NCI-H146 treated with DMSO at 0.1 percent for 48 hours (cell line): ENCODE measurements around the gene NOX4.
"Not testable (repeated sequence)": the region's sequence is repeated elsewhere in the genome, so short reads cannot be mapped to it uniquely, and the experiment has no call there.

Experiments
- DNase-seq: peaks from one replicate; lab custom pipeline; 2025; ENCODE audit not compliant: unreplicated experiment; lab: John Stamatoyannopoulos, UW

NOX4 gene

DNA sequence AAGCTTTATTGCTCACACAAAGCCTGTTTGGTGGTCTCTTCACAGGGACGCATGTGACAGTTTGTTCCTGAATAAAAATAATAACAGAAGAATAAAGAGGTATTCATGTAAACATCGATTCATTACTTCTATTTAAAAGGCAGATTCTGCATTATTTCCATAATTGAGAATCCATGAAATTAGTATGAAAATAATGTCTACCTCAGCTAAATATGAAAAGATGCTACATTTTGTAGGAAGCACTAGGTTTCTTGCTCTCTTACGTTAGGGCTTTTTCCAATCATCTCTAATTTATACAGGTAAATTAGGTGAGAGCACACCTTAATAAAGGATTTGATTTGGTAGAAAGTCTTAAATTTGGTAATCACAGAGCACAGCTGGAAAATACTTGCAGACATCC is 103.7 kb downstream of the NOX4 start:
- DNase-seq = not testable (repeated sequence)

DNA sequence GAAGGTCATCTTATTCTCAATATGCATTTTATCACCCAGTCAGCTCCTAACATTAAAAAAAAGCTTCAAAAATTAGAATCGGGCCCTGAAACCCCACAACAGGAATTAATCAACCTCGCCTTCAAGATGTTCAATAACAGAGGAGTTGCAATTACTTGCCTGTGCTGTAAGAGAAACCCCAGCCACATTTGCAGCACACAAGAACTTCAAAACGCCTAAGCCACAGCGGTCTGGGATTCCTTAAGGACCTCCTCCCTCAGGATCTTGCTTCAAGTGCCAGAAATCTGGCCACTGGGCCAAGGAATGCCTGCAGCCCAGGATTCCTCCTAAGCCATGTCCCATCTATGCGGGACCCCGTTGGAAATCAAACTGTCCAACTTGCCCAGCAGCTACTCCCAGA is 108.2 kb downstream of the NOX4 start:
- not testable (repeated sequence) for DNase-seq

DNA sequence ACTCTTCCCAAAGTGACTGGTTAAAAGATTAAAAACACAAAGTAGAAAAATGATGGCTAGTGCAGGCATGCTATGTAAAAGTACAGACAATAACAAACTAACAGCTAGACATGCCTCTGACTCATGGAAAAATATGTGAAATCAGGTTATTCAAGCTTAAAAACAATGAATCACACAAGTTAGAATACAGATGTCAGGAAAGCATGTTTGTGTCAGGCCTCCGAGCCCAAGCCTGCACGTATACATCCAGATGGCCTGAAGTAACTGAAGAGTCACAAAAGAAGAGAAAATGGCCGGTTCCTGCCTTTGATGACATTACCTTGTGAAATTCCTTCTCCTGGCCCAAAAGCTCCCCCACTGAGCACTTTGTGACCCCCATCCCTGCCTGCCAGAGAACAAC is 110.1 kb downstream of the NOX4 start:
- no peak for DNase-seq

DNA sequence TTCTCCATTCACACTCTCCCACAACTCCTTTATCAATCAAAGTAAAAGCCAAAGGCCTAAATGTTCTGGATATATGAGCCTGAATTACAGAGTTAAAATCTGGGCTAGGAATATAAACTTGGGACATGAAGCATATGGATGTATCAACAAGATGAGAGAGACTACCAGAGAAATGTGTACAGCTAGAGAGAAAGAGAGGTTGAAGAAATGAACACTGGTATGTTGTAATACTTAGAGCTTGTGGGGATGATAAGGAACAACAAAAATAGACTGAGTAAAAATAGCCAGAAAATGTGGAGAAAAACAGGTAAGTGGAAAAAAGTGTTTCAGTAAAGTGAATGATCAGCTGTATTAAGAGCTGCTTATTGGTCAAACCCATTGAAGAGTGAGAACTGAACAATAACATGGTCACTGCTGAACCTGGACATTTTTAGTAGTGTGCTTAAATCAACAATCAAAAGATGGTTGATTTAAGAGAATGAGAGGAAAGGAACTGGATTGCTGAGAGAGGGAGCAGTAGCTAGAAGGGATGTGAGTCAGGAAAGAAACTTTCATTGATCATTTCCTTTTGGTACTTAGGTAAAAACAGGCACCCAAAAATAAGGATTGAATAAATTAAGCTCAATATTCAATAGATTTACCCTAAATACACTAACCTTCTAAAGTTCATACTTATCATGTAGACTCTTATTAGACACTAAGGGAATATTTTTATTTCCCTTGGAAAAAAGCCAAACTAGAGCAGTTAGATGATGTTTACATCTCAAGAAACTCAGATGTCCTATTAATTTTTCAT is 111.0 kb downstream of the NOX4 start:
- not testable (repeated sequence) for DNase-seq

DNA sequence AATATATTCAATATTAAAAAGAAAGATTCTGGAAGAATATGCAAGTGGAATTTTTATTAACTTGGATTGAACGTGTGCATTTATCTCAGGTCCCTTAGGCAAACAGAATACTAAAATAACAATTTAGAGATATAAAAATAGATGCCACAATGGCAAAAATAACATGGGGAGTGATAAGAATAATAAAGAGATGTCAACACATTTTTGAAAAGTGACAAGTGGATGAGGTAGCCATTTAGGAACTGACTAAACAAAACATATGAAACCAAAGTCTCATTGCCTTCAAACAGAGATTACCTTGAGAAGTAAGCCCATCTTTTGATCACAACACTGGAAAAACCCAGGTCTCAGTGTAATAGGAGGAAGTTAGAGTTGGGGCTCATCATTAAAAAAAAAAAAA is 112.2 kb downstream of the NOX4 start:
- DNase-seq = not testable (repeated sequence)

DNA sequence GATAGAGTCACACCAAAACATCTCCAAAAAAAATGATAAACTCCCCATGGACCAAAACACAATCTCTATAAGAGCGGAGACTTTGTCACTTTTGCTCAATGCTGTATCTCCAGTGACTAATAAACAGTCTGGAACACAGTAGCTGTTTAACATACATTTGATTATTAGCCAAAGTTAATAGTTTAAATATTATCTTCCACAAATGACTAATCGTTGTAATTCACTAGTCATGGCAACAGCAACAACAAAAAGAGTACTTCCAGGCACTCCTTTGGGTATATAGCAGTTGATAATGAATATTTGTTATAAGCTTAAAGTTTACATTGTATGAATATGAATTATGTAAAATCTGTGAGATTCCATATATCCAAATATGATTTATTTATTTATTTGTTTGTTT is 121.8 kb downstream of the NOX4 start:
- not testable (repeated sequence) for DNase-seq

DNA sequence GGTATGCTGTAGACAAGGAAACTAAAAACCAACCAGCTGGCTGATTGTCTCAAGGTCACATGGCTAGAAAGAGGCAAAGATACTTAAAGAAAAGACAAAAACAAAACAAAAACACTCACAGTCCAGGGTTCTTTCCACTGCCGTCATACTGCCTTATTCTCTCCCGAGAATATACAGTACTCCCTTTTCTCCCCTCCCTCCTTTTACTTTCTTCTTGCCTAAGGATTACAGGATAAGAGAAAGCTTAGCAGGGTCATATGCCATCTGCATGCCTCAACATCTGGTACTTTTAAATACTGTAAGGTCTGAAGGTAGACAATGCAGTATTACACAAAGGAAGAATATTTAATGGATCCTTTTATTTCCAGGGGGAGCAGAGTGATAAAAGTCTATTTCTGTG is 126.3 kb downstream of the NOX4 start:
- DNase-seq = not testable (repeated sequence)

DNA sequence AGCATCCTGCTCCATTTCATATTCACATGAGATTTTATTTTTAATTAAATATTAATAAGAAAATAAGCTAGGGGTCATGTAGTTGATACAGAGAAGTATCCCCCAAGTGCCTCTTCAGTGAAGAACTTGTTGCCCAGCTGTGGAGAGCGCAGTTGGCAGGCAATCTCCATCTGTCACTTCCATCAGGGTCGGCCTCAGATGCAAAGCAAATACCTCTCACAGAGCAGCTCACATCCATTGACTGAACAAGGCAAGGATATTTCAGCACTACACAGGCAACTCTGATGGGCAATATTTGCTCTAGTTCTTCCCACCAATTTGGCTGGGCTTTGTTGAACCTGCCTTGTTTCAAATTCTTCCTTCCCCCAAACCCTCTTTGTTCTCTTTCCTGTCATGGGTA is 129.4 kb downstream of the NOX4 start:
- no peak for DNase-seq

DNA sequence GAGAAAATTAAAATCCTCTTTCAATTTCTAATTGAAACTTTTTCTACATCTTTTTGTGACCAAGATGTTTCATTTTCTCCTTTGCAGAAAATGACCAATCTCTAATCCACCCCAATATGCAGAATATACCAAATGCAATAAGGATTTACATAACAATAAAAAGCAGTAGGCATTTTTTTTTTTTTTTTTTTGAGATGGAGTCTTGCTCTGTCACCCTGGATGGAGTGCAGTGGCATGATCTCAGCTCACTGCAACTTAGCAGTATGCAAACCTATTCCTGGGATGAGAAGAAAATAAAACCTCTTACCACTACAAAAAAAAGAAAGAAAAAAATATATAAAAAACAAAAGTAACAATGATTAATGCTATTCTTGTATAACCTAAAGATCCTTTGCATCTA is 132.0 kb downstream of the NOX4 start:
- not testable (repeated sequence) for DNase-seq

DNA sequence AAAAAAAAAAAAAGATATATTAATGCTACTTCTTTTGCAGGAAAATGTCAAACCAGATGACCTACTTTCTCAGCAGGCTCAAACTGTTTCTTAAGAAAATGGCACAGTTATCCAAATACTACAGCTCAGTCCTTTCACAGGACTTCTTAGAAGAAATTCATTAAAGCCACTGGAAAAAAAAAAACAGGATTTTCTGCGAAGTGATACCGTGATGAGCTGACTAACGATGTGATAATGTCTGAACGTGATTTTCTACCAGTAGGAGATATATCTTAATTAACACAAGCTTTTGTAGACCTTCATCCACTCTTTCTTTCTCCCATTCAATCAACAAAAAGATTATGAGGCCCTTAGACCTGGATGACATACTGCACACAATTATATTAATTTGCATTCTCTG is 132.4 kb downstream of the NOX4 start:
- no peak for DNase-seq

DNA sequence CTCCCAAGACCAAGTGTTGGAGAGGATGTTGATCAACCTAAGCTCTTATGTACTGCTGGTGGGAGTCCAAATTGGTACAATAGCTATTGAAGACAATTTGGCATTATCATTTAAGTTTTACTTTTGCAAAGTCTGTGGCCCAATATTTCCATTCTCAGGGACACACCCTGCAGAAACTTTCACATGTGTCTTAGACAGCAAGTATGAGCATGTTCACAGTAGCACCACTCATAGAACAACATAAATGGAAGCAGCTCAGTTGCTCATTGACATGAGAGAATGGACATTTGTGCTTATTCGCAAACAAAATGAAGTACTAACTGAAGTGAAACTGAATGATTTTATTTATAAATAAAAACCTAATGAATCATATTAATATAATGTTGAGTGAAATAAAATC is 135.5 kb downstream of the NOX4 start:
- DNase-seq = no peak

DNA sequence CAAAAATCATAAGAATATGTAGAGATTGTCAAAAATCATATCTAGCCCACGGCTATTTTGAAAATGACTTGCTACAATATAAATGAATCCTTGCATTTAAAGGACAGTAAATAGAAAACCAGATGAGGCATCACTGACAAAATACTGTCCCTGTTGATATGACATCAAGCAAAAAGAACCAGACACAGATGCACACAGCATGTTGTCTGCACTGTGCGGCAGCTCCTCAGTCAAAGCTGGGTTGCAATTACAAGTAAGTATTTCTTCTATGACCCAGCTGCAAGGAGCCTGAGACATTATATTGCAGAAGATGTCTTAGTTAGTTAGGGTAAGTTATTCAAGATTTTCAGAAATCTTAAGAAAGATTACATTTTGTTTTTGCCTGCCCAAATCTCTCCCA is 136.7 kb downstream of the NOX4 start:
- not testable (repeated sequence) for DNase-seq

DNA sequence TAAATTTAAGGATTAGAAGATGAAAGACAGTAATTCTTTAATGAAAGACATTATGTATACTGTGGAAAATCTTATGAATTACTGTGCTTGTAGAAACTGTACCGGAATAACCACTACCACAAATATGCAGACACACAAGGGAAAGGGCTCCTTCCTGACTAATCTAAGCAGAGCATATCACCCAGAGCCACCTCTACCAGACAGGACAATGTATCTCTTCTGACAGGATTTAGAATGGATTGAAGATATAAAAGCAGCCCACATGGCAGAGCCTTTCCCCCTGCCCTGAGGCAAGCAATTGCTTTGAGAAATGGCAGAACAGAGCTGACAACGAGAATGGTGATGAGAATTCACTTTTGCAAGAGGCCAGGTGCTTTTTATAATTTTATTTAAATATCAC is 144.1 kb downstream of the NOX4 start:
- DNase-seq = no peak

DNA sequence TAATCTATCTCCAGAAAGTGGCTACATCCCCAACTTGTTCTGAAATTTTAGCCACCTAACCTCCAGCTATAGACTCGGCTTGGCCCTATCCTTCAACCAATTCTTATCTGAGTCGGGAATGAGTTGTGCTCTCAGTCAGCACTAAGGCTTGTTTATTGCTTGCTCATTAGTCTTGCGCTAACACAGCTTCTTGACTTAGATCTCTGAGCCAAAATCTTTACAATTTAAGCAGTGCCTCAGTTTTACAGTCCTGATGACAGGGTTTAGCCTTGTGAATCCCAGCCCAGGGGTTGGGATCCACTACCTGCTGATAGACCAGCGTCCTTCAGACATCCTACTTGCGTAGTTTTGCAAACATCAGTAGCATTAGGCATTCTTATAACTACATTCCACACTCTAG is 144.6 kb downstream of the NOX4 start:
- no peak for DNase-seq

DNA sequence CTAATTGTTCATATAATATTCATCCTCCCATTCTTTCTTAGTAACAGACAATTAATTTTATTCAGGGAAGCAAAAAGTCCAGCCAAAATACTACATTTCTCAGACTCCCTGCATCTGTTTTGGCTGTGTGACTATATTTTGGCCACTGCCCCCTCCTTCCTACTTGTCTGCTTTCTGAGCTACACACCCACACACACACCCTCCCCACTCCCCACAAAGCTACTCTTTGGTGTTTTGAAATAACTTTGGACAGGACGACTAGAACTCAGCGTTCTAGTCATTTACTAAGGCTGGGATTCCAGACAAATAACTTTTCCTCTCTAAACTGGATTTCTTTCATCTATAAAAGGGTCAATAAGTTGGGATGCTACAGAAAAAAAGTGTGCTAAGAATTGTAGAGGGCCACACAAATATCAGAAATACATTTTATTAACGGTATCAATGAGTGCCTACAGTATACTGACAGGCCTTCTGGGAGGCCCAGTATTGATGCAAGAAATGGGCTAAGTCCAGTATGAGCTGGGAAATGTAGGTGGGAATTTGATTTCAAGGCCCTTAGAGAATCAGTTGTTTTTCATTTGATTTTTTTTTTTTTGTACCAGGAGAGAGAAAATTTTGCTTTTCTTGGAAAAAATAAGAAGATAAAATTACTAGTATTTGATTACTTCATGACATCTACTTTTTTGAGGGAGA is 148.1 kb downstream of the NOX4 start:
- not testable (repeated sequence) for DNase-seq

DNA sequence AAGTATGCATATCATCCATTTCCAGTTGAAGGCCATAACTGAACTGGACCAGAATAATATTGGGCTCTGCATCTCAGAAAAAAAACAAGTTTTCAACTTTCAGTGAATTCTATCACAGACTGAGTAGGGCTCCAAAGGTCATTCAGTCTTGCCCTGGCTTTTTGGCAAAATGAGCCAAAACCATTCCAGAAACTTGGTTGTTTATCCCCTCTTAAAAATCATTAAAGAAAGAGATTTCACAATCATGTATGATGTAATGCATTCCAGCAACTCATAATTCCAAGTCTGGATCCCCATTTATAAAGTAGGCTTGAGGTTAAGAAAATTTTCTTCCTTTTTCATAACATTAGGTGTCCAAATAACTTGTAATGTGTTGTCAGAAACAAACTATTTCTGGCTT is 150.7 kb downstream of the NOX4 start:
- not testable (repeated sequence) for DNase-seq

DNA sequence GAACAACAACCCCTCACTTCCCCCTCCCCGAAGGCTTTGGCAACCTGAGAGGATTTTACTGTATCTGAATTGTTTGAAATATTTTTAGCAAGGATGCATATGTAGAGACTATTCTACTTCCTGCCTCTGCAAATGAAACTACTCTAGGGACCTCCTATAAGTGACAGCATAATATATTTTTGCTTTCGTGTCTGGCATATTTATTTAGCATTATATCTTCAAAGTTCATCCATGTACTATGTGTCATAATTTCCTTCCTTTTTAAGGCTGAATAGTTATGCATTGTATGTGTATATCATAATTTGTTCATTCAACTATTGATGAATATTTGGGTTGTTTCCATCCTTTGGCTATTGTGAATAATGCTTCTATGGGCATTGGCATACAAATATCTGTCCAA is 153.1 kb downstream of the NOX4 start:
- not testable (repeated sequence) for DNase-seq

DNA sequence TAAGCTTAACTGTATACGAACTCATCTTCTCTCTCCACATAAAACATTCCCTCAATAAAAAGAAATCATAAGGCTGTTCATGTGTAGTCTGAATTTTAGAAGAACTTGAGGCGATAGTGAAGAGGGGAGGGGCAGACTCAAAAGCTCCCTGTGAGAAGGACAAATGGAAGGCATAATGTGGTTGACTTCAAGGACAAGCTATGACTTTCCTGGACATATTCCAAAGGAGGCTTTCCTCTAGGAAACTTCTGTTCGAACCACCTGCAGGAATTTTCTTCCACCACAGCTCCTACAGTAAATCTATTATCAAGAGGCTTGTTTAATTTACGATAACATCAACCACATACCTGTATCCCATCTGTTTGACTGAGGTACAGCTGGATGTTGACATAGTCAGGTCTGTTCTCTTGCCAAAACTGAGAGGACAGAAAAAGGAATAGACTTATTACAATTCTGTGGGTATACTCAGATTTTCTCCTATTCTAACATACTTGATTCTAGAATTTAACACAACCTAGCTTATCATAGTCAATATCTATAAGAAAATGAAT is 154.0 kb downstream of the NOX4 start:
- DNase-seq = not testable (repeated sequence)

DNA sequence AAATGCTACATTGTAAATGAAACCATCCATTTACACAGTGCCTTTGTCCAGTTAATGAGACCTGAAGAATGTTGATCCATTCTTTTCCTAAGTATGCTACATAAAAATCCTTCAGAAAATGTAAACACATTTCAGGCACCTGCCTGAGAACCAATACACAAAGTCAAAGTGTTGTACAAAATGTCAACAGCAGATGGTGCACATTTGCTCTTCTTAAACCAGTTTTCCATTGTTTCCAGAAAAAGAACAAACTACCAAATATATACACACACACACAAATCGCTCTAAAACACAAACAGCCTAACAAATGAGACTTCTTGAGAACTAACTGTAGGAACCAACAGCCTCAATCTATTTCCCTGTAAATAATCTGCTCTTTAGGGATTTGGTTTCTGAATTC is 157.5 kb downstream of the NOX4 start:
- not testable (repeated sequence) for DNase-seq

DNA sequence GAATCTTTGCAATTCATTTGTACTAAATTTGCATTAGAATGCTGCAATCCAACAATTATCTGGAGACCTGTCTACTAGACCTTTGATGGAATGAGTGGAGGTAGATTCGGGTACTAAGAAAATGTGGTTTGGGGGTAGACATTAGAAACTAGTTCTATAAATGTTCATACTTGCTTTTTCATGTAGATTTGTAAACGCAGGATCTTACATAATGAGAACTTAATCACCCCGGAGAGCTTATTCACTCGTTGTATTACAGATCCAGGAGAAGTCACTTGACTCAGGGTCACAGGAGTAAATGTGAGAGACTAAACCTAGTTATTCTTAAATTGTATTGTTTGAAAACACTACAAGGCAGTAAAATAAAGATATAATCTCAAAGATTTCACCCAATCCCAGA is 159.2 kb downstream of the NOX4 start:
- not testable (repeated sequence) for DNase-seq

DNA sequence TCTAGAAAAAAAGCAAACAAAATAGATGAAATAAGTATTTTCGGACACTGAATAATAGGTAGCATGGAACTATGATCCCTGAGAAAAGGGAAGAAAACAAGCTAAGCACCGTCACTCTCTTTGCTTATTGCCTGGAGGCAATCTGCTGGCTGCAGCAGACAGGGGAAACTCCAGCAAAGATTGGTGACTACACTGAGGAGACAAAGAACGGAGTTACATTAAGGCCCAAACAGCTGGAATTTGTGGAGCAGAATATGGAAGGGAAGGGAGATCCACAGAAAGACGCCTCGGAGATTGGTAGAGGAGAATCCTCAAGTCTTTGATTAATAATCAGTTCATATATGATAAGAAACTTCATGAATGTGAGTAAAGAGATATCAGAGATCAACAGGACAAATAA is 163.3 kb downstream of the NOX4 start:
- no peak for DNase-seq

DNA sequence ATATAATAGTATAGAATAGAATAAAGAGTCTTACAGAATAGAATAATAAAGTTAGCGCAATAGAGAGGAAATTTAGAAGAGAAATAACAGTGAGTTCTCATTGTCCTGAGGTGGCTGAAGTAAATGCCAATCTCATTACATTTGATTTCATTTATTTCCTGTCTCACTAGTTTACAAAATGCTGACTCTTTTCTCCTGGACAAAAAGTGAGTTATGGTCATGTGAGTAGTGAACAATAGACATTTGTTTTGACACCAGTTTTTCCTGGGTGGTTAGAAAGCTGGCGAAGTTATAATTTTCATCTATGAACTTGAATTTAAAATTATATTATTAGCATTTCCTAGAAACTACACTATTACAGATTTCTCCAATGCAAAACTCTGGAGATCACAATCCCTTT is 169.8 kb downstream of the NOX4 start:
- DNase-seq = no peak
